Muscle of back (tissue), 11 donors: Measurements from ENCODE around the gene PDSS2. TPM values are rescaled to one million over a fixed set of nuclear protein-coding genes. Genes with fewer than 3 reads are reported as not detected.
"Not testable (repeated sequence)": the region's sequence is repeated elsewhere in the genome, so short reads cannot be mapped to it uniquely, and the experiment has no call there.

ENCODE experiments used
- DNase-seq, 3 donors: peaks; one replicate each; pipeline versions ENCODE4 v3.0.0 to v3.0.0-alpha.2; 2013
- polyA plus RNA-seq, 10 donors: library from polyadenylated mRNA; unstranded; fragments of 120-200 nt; gene quantifications; one replicate each; pipeline ENCODE4 v1.2.1, GENCODE V29; 2013; ENCODE audit not compliant: insufficient read length in 10 of 10

PDSS2 gene
- polyA plus RNA-seq, 10 donors: 7.5 to 10.2 (median 8.4) TPM

- DNase-seq: no peak
Observed at GRCh38 chr6:107173779-107174178, 285.6 kb downstream of the PDSS2 start.

- DNase-seq: no peak
Observed at GRCh38 chr6:107171513-107171912, 287.9 kb downstream of the PDSS2 start.

GRCh38 chr6:107164299-107164698 lies 295.1 kb downstream of the PDSS2 start:
- not testable (repeated sequence) for DNase-seq

- DNase-seq: no peak
Observed at GRCh38 chr6:107161521-107161920, 297.8 kb downstream of the PDSS2 start.

DNA sequence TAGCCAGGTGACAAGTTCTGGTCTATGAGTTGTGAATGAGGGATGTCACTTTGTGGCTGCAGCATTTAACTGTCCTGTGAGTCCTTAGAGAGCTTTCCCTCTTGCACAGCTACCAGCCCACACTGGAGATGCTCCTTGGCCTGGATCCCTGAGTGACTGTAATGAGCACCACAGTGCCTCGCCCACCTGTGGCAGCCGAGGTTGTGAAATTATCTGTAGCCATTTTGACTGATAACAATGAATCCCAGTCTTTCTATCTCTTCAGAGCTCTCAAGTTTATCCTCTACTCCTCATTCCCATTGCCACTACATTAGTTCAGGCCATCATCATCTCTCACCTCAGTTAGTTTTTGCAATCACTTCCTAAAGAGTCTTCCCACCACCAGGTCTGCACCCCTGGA lies 302.7 kb downstream of the PDSS2 start:
- no peak for DNase-seq

GRCh38 chr6:107154801-107155160 lies 304.6 kb downstream of the PDSS2 start:
- no peak for DNase-seq

DNA sequence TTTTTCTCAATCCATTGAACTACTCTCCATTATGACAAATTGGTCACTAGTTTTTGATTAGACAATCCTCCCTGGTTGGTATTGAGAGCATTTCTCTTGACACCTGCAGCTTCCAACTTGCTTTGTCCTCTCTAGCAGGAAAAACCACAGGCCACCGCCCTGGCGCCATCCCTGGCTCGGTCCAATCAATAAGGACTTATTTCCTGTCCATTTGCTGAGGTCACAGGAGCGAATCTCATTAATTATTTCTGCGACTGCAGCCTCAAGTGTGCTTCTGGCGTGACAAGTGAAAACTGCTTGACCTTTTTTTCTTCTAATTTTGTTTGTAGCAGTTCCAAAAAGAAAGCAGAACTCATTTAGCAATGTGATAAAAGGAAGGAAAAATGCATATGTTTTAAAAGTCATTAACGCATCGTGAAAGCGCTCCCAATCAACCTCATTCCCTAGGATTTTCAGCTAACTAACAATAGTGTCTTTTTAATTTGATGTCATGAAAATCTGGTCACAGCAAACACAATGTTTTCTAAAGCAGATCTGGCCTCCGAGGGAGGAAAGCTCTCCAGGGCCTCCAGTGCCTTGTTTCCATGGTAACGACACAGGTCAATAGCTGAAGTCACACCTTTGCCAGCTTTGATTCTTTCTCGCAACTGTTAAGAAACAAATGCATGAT lies 305.1 kb downstream of the PDSS2 start:
- DNase-seq: peak in 1 of 3 donors; percentile 13

DNA sequence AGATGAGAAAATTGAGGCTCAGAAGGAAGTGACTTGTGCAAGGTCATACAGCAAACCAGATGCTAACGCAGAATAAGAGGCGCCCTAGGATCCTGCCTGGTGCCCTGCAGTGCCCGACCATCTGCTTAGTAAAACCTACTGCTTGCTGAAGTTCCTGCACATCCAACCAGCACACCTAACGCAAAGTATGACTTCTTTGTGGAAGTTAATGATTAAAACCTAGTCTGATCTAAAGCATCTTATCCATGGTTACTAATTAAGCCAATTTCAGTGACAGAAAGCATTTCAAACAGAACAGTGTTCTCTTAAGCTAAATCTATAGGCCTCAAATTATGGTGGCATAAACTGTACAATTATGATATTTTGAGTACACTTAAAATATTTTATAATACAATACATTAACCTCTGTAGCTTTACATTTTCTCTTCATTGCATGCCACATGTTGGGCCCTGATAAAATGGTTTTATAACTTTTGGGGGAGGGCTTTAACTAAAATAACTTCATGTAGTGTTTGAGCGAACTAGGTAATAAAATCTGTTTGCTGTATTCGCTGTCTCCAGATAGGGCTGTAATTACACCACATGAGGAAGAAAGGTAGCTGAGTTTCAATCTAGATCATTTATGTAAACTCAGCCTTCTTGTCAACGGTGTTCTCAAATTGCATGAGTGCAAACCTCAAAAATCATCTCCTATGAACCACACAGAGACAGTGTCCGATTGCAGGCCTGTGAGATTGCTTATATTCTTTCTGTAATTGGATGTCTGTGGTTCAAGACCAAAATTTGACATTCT lies 306.5 kb downstream of the PDSS2 start:
- no peak for DNase-seq

DNA sequence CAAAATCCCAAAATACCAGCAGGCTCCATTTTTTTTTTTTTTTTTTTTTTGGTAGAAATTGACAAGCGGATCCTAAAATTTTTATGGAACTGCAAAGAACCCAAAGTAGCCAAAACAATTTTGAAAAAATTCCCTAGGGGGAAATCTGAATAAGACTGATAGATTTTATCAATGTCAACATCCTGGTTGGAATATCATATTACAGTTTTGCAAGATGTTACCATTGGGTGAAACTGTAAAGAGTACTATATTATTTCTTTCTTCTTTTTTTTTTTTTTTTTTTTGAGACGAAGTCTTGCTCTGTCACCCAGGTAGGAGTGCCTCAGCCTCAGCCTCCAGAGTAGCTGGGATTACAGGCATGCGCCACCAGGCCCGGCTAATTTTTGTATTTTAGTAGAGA lies 314.7 kb downstream of the PDSS2 start:
- no peak for DNase-seq

DNA sequence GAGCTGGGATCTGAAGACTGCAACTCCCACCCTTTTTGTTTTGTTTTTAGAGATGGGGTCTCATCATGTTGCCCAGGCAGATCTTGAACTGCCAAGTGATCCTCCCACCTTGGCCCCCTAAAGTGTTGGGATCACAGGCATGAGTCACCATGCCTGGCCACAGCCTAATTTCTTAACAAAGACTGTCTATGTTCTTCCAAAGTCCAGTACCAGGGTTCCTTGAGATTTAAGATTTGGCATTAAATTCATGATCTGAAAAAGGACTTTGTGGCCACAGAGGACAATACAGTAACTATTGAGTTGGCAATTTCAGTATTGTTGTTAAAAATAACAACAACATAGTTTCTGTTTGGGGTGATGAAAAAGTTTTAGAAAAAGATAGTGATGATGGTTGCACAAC lies 315.4 kb downstream of the PDSS2 start:
- DNase-seq: no peak

DNA sequence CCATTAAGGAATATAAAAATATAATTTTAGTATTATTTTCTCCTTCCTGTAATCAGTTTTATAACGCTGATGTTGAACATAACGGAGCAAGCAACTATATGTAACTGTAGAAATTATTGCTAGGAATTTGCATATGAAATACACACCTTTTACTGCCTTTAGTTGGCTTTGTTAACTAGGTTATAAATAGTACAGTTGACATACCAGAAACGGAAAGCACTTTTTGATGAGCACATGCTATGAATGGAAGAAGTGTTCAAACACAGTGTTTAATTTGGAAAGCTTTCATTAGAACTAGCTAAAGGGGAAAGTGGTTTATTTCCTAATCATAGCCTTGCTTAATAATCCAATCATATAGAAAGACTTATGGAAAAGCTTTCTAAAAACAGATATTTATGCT lies 318.8 kb downstream of the PDSS2 start:
- no peak for DNase-seq

DNA sequence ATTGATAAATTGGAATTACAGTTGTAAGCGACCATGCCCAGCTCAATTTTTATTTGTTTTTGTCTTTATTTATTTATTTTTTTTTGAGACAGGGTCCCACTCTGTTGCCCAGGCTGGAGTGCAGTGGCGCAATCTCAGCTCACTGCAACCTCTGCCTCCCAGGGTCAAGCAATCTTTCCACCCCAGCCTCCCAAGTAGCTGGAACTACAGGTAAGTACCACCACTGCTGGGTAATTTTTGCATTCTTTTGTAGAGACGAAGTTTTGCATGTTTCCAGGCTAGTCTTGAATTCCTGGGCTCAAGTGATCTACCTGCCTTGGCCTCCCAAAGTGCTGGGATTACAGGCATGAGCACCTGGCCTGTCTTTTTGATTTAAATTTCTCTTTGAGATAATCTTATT lies 323.0 kb downstream of the PDSS2 start:
- not testable (repeated sequence) for DNase-seq

DNA sequence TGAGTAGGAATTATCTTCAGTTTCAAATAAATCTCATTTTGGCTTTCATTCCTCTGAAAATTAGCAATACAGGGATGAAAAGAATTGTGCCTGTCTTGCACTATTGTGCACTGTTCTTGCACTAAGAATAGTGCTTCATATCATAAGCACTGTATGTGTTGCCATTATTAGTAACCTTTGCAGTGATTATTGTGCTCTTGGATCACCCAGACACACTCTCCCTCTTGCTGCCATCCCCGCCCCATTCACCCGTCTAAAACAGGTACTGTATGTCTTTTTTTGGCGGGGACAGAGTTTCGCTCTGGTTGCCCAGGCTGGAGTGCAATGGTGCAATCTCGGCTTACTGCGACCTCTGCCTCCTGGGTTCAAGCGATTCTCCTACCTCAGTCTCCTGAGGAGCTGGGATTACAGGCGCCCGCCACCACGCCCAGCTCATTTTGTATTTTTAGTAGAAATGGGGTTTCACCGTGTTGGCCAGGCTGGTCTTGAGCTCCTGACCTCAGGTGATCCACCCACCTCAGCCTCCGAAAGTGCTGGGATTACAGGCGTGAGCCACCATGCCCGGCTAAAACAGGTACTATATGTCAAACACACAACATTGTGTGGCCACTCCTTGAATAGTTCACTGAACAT lies 324.2 kb downstream of the PDSS2 start:
- not testable (repeated sequence) for DNase-seq

GRCh38 chr6:107132330-107132954 lies 326.9 kb downstream of the PDSS2 start:
- DNase-seq: peak in 2 of 3 donors; percentile 23 to 46

GRCh38 chr6:107129370-107129925 lies 329.9 kb downstream of the PDSS2 start:
- no peak for DNase-seq

DNA sequence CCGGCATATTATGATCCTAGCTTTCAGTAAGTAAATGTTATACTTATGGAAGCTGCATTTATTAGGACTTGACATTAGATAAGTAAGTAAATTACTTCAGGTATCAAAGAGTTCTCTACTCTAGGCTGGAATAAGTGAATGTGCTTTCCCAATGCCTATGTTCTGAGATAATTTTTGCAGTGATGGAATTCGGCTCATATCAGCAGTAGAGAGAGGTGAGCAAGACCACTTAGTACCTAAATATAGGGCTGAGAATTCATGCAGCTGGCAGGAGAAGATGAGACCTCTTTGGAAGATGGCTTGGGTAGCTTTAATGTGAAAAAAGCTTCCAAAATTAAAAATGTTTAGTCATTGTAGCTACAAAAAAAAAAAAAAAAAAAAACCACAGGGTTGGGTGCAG lies 330.8 kb downstream of the PDSS2 start:
- DNase-seq: no peak

GRCh38 chr6:107128175-107128574 lies 331.2 kb downstream of the PDSS2 start:
- no peak for DNase-seq

GRCh38 chr6:107125771-107126170 lies 333.6 kb downstream of the PDSS2 start:
- DNase-seq: no peak

GRCh38 chr6:107124934-107125348 lies 334.4 kb downstream of the PDSS2 start:
- no peak for DNase-seq

- no peak for DNase-seq
Observed at GRCh38 chr6:107123501-107123900, 335.9 kb downstream of the PDSS2 start.

DNA sequence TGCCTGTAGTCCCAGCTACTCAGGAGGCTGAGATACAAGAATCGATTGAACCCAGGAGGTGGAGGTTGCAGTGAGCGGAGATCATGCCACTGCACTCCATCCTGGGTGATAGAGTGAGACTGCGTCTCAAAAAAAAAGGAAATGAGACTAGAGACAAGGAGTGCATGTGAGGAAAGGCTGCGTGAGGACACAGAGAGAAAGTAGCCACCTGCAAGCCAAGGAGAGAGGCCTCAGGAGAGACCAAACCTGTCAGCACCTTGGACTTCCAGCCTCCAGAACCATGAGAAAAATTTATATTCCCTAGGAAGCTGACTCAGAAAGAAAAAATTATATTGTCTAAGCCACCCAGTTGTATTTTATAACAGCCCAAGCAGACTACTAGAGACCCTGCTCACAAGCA lies 336.6 kb downstream of the PDSS2 start:
- no peak for DNase-seq

DNA sequence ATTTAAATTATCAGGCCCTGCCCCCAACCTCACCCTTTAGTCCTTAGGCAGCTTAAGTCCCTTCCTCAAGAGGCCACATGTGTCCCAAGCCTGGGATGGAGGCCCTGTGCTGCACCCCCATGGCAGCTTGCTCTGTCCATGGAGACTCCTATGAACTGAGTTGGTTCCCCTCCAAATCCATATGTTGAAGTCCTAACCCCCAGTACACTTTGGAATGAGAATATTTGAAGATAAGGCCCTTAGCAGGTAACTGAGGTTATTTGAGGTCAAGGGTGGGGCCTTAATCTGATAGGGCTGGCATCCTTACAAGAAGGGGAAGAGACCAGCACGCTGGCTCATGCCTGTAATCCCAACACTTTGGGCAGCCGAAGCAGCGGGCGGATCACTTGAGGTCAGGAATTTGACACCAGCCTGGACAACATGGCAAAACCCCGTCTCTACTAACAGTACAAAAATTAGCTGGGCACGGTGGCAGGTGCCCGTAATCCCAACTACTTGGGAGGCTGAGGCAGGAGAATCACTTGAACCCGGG lies 337.3 kb downstream of the PDSS2 start:
- DNase-seq: no peak
